ENCODE data around the gene RBM24.
"Not testable (repeated sequence)": the region's sequence is repeated elsewhere in the genome, so short reads cannot be mapped to it uniquely, and the experiment has no call there.

RBM24 gene

GRCh38 chr6:17292600-17293133 lies 11.5 kb downstream of the RBM24 start:
- DNase-seq: no peak

- no peak for DNase-seq
Measured at GRCh38 chr6:17293395-17293794, 12.2 kb downstream of the RBM24 start.

- no peak for DNase-seq
Measured at GRCh38 chr6:17297271-17298080, 16.3 kb downstream of the RBM24 start.

- DNase-seq: no peak
Measured at GRCh38 chr6:17298257-17298656, 17.1 kb downstream of the RBM24 start.

DNA sequence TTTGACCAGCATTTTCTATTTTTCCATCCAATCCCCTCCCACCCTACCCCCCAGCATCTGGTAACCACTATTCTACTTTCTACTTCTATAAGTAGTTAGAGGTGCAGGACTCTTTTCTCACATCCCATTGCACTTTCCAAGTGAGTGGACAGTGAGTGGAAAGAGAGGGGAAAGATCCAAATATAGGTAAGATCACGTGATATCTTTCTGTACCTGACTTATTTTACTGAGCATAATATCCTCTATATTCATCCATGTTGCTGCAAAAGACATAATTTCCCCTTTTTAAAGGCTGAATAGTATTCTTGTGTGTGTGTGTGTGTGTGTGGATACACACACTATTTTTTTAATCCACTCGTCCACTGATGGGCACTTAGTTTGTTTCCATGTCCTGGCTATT lies 18.1 kb downstream of the RBM24 start:
- DNase-seq: no peak

- DNase-seq: no peak
Measured at GRCh38 chr6:17299750-17300149, 18.6 kb downstream of the RBM24 start.

DNA sequence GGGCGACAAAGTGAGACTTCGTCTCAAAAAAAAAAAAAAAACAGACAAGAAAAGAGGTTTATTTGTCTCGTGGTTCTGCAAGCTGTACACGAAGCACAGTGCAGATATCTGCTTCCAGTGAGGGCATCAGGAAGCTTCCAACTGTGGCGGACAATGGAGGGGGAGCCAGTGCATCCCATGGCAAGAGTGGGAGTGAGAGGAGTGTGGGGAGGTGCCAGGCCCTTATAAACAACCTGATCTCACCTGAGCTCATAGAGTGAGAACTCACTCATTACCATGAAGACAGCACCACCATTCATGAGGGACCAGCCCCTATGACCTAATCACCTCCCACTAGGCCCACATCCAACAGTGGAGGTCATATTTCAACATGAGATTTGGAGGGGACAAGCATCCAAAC lies 19.5 kb downstream of the RBM24 start:
- no peak for DNase-seq

GRCh38 chr6:17303444-17303843 lies 22.3 kb downstream of the RBM24 start:
- no peak for DNase-seq

DNA sequence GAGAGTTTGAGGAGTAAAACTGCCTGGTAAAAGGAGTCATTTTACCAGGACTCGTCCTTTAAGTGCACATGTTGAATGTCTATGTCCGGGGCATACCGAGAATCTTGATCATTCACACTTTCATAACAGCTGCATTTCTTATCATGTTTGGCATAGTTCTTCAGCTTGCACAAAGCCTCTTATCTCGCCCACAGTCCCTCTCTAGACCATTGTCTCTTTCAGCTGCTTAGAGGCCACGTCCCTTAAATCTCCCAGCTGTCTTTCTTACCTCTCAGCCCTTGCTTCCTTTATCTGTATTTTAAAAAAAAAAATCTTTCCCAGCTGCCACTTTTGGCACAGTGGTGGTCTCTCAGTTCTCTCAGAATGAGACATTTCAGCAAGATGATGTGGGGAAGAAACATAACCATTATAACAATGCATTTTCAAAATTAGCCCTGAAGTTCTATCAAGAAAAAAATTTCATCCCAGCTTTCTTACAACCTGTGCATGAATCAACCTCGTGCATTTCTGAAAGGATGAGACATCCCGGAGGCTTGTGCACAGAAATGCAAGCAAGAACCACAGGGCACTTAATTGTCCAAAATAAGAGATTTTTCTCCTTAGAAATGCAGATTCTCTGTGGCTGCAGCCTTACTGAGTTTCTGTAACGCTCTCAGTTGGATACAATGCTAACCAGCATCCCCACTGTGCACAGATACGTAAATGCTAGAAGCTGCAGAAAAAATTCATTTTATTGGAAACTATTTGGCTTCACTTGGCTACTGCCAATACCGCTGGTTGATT lies 24.2 kb downstream of the RBM24 start:
- DNase-seq: no peak

DNA sequence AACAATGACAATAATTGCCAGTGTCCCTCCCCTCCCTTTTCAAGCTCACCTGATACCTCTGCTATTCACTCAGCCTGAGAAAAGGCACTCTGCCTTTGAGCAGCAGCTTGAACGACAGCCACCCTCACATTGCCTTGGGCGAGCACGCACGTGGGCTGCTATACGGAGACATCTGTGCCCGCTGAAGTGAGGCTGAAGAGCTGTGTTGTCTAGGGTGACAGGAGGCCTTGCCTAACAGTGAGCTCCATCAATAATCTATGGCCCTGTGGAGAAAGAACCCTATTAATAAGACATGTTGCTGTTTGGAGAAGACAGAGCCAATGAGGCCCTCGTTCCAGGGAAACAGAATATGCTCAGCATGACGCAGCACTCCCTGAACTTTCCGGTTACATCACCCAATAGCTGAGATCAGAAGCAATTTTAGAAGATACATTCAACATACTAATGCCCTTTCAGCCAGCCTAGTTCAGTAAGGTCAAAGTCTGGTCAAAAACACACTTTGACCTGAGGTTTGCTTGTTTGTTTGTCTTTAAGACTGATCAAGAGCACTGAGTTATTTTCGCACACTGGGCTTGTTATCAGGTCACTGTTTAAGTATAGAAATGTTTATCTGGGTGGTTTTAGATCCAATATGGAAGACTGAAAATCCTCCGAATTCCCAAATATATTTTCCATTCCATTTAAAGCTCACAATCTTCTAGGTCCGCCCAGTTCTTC lies 30.6 kb downstream of the RBM24 start:
- no peak for DNase-seq

- not testable (repeated sequence) for DNase-seq
Measured at GRCh38 chr6:17313238-17313637, 32.1 kb downstream of the RBM24 start.

- DNase-seq: no peak
Measured at GRCh38 chr6:17313971-17314370, 32.8 kb downstream of the RBM24 start.

GRCh38 chr6:17315262-17315661 lies 34.1 kb downstream of the RBM24 start:
- no peak for DNase-seq

DNA sequence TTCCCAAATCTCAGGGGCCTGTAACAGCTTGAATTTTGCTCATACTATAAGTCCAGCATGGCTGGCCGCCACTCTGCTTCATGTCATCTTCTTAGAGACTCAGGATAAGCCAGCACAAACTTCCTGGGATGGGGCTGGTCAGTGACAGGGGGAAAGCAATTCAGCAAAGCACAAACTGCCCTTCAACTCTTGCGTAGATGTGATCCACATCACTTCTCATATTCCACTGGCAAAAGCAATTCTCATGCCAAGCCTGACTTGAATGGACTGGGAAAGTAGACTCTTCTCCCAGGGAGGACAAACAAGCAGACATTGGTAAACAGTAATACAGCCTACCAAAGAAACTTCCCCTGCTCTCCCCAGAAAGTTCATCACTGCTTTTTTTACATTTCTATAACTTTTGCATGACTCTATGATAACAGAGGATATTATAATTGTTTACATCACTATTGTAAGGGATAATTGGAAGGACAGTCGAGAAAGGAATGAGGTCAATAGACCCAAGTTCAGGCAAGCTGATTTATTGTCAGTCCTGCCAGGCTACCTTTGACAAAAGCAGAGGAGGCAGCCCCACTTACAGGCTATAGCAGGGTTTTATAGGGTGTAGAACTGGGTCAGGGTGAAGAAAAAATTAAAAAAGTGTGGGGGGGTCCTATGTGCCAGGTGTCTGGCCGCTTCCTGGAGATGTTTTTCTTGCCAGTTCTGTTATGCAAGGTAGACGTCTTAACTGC lies 37.4 kb downstream of the RBM24 start:
- no peak for DNase-seq

DNA sequence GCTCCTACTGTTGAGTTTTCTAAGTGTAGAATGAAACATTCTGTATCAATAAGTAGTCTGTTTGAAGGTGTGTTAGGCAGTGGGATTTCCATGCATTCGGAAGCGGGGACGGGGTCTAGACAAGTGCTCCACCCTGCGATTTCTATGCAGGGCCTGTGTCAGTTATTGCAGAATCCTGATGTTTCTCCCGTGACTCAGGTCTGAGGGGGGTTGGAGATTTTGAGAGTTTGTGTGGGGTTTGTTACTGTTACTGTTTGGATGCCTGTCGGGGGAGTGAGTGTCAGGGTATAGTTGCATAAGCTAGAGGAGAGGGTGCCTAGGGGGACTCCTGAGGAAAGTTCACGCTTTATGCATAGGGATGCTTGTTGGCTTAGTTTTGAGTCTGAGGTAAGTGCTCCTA lies 39.1 kb downstream of the RBM24 start:
- not testable (repeated sequence) for DNase-seq

DNA sequence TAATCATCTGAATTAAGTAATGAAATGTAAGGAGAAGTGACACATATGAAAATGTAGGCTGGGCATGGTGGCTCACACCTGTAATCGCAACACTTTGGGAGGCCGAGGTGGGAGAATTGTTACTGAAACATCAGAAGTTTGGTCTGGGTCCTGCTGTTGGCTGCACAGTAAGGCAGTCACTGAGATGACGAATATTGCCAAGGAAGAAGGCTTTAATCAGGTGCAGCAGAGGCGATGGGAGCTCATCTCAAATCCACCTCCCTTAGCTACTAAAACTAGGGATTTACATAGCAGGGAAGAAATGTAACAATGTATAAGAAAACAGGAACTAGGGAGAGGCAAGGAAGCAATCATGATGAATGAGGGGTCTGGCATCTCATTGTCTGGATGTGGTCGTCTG lies 50.1 kb downstream of the RBM24 start:
- DNase-seq: no peak

GRCh38 chr6:17334265-17334664 lies 53.1 kb downstream of the RBM24 start:
- no peak for DNase-seq

DNA sequence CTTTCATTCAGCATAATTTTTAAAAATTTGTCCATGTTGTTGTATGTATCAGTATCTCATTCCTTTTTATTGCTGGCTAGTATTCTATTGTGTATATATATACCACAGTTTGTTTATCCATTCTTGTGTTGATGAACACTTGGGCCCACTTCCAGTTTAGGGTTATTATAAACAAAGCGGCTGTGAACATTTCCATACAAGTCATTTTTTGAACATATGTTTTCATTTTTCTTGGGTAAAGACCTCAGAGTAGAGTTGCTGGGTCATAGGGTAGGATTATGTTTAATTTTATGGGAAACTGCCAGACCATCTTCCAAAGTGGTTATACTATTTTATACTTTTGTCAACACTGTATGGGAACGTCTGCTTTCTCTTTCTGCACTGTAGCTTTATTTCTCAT lies 55.3 kb downstream of the RBM24 start:
- DNase-seq: no peak

- DNase-seq: no peak
Measured at GRCh38 chr6:17339308-17339670, 58.1 kb downstream of the RBM24 start.

DNA sequence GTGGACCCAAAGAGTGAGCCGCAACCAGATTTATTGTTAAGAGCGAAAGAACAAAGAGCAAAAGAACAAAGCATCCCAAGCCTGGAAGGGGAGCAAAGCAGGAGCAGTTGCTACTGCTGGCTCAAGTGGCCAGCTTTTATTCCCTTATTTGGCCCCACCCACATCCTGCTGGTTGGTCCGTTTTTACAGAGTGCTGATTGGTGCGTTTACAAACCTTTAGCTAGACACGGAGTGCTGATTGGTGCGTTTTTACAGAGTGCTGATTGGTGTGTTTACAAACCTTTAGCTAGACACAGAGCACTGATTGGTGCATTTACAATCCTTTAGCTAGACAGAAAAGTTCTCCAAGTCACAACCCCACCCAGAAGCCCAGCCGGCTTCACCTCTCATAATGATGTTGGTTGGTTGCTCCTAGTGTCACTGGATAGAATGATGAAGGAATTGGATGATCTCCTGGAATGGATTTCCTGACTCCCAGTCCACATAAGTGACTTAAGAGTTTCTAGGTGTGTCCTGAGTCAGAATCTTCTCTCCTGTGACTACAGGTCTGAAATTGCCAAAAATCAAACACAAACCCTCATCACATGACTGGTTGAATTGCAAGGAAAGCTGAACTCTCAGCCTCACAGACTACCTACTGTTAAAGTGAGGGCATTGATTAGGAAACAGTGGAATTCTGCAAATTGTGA lies 60.1 kb downstream of the RBM24 start:
- no peak for DNase-seq

- DNase-seq: no peak
Measured at GRCh38 chr6:17341891-17342290, 60.7 kb downstream of the RBM24 start.

GRCh38 chr6:17343215-17343614 lies 62.1 kb downstream of the RBM24 start:
- no peak for DNase-seq
